Glutamatergic neuron (in vitro differentiated cells): Measurements from ENCODE around the gene EMILIN3. TPM values are rescaled to one million over a fixed set of nuclear protein-coding genes. Genes with fewer than 3 reads are reported as not detected.

Experiments used
- DNase-seq: peaks from one replicate; pipeline ENCODE4 v3.0.0; 2022
- H3K27ac Mint-ChIP-seq: one replicate; pipeline ENCODE4 v1.8.0; 2020; ENCODE audit warnings: mild to moderate bottlenecking, mixed read lengths, inconsistent platforms; ENCODE audit not compliant: unreplicated experiment
- H3K27me3 Mint-ChIP-seq: one replicate; pipeline ENCODE4 v1.8.0; 2020; ENCODE audit warnings: mild to moderate bottlenecking, moderate library complexity, mixed read lengths, inconsistent platforms; ENCODE audit not compliant: unreplicated experiment
- H3K36me3 Mint-ChIP-seq: one replicate; pipeline ENCODE4 v1.8.0; 2020; ENCODE audit warnings: mild to moderate bottlenecking, mixed read lengths, inconsistent platforms; ENCODE audit not compliant: unreplicated experiment
- H3K4me1 Mint-ChIP-seq: one replicate; pipeline ENCODE4 v1.8.0; 2020; ENCODE audit warnings: mild to moderate bottlenecking, low read depth, mixed read lengths, inconsistent platforms; ENCODE audit not compliant: unreplicated experiment
- H3K4me3 Mint-ChIP-seq: one replicate; pipeline ENCODE4 v1.8.0; 2020; ENCODE audit warnings: mild to moderate bottlenecking, mixed read lengths, inconsistent platforms; ENCODE audit not compliant: unreplicated experiment
- H3K9me3 Mint-ChIP-seq: one replicate; pipeline ENCODE4 v1.8.0; 2020; ENCODE audit warnings: mild to moderate bottlenecking, moderate library complexity, mixed read lengths, inconsistent platforms; ENCODE audit not compliant: unreplicated experiment
- total RNA-seq: library from RNA; stranded (reverse); fragmentation: NEBNext Ultra II Directional; extraction: Animal tissue kit (Norgen Biotek cat#: 25700); gene quantifications from one replicate; pipeline ENCODE4 v1.2.1, GENCODE V29; 2021; ENCODE audit not compliant: unreplicated experiment
- TF ChIP-seq, protein P1 (sequence below): fragments of 200-600 bp; sonication (generic); IDR thresholded peaks from one replicate; pipeline ENCODE4 v1.5.0; 2021; ENCODE audit not compliant: partially characterized antibody, unreplicated experiment

EMILIN3 gene
- total RNA-seq, 1 donor from 2014 or later: not detected

- Mint-ChIP-seq H3K27ac (no peak overlapping the region), H3K36me3 (no peaks in the 10 kb centered on the region), H3K9me3 (peaks cover 4% of the 10 kb centered on the region), H3K4me1 (peaks cover 10% of the 10 kb centered on the region), H3K27me3 (no peaks in the 10 kb centered on the region), H3K4me3 (no peak overlapping the region)
- TF ChIP-seq, protein P1, sequence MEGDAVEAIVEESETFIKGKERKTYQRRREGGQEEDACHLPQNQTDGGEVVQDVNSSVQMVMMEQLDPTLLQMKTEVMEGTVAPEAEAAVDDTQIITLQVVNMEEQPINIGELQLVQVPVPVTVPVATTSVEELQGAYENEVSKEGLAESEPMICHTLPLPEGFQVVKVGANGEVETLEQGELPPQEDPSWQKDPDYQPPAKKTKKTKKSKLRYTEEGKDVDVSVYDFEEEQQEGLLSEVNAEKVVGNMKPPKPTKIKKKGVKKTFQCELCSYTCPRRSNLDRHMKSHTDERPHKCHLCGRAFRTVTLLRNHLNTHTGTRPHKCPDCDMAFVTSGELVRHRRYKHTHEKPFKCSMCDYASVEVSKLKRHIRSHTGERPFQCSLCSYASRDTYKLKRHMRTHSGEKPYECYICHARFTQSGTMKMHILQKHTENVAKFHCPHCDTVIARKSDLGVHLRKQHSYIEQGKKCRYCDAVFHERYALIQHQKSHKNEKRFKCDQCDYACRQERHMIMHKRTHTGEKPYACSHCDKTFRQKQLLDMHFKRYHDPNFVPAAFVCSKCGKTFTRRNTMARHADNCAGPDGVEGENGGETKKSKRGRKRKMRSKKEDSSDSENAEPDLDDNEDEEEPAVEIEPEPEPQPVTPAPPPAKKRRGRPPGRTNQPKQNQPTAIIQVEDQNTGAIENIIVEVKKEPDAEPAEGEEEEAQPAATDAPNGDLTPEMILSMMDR: no peak
- DNase-seq: no peak
These were observed 24.3 kb upstream of the EMILIN3 start for GRCh38 chr20:41390889-41391288.

- peaks cover 4% of the 10 kb centered on the region for H3K27me3 Mint-ChIP-seq
- no peaks in the 10 kb centered on the region for H3K36me3 Mint-ChIP-seq
- H3K4me3 Mint-ChIP-seq: no peak overlapping the region
- no peak for DNase-seq
- TF ChIP-seq, protein P1: no peak
- H3K4me1 Mint-ChIP-seq: peaks cover 3% of the 10 kb centered on the region
- peaks cover 4% of the 10 kb centered on the region for H3K9me3 Mint-ChIP-seq
- no peak overlapping the region for H3K27ac Mint-ChIP-seq
These were observed 20.8 kb upstream of the EMILIN3 start for GRCh38 chr20:41387444-41387851.

DNA sequence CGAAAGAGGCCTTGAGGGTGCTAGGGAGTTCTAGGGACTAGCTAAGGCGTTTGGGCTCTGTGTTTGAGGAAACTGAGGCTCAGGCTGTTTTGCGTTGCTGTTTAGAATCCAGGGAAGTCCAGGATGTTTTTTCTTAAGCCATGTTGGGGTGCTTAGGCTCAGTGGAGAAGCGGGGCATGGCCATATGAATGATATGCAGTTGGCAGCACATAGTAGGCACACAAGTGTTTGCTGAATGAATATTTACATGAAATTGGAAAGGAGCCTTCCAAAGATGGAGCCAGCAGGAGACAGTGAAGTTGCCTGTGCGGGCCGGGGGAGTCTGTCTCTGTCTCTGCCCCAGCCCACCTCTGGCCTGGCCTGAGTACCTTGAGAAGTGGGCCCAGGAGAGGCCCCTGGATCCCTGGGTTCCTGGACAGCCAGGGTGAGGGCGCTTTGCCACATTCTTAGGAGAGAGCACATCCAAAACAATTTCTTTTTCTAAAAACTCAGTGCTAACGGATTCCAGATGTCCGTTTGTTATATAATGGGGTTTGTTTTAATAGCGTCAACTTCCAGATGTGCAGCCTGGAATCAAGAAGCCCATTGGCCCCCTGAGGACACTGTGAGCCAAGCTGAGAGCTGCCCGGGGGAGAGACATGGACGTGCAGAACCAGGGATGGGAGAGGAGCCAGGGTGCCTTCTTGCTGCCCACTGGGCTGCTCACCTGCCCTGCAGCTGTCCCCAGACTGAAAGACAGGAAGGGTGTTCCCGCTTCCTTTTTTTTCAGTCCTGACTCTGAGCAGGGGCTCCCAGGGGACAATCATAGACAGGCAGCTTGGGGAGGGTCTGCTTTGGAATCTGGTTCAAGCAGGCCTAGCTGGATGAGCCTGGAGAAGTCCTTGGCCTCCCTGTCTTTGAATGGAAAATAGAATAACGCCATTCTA, 20.1 kb upstream of the EMILIN3 start:
- H3K4me1 Mint-ChIP-seq: peaks cover 3% of the 10 kb centered on the region
- peaks cover 2% of the 10 kb centered on the region for H3K9me3 Mint-ChIP-seq
- H3K27ac Mint-ChIP-seq: no peak overlapping the region
- no peaks in the 10 kb centered on the region for H3K36me3 Mint-ChIP-seq
- peaks cover 5% of the 10 kb centered on the region for H3K27me3 Mint-ChIP-seq
- TF ChIP-seq, protein P1: no peak
- no peak for DNase-seq
- H3K4me3 Mint-ChIP-seq: no peak overlapping the region

DNA sequence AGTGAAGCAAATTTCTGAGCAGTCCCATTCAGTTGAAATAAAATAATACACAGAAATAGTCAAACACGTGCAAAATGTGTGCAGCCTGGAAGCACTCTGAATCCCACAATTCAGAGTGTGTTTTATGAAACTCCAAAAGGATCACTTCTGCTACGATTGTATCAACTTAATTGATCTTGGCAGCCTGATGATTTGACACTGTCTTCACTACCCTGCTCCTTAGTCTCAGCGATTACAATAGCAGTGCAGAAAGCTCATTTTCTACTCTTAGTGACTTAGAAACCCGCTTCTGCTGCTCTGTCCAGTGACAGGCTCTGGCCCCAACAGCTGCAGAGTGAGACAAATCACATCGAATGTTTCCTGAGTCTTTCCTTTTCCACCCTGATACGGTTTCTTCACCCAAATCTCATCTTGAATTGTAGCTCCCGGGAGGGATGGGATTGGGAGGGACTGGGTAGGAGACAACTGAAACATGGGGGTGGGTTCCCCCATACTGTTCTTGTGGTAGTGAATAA, 16.2 kb upstream of the EMILIN3 start:
- no peak for DNase-seq
- Mint-ChIP-seq H3K27me3 (peaks cover 5% of the 10 kb centered on the region), H3K4me3 (no peak overlapping the region), H3K9me3 (peaks cover 4% of the 10 kb centered on the region), H3K27ac (no peak overlapping the region), H3K36me3 (no peaks in the 10 kb centered on the region), H3K4me1 (no peaks in the 10 kb centered on the region)
- TF ChIP-seq, protein P1: no peak
